HG02798 (cell line): ENCODE data around the gene WWP2.

Source experiments
- ATAC-seq: cut with Tn5 transposase; IDR thresholded peaks from one replicate; pipeline ENCODE4 v1.9.1; 2021; ENCODE audit warnings: mild to moderate bottlenecking; ENCODE audit not compliant: unreplicated experiment, poor library complexity

WWP2 gene

DNA sequence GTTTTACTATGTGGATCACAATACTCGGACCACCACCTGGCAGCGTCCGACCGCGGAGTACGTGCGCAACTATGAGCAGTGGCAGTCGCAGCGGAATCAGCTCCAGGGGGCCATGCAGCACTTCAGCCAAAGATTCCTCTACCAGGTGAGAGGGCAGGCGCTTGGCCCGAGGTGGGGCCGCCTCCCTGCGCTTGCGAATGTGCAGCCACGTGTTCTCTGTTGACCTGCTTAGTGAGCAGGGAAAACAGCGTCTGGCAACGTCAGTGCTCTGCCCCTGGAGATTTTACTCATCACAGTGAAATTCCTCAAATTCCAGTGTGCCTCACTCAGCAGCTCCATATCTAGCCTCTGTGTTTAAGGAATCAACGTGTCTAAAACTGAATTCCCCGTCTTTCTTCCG lies 155.6 kb downstream of the WWP2 start:
- ATAC-seq, result no peak

DNA sequence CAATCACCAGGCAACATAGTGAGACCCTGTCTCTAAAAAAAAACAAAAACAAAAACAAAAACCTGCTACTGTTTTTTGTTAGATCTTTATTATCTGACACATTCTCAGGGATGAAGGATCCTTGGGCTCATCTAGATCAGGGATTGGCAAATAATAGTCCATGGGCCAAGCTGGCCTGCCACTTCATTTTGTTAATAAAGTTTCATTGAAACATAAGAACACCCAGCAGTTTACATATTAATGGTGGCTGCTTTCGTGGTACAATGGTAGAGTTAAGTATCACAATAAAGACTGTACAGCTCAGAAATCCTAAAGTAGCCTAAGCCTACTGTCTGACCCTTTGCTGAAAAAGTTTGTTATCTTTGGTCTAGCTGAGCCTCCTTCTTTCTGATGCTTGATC lies 156.1 kb downstream of the WWP2 start:
- no peak for ATAC-seq

DNA sequence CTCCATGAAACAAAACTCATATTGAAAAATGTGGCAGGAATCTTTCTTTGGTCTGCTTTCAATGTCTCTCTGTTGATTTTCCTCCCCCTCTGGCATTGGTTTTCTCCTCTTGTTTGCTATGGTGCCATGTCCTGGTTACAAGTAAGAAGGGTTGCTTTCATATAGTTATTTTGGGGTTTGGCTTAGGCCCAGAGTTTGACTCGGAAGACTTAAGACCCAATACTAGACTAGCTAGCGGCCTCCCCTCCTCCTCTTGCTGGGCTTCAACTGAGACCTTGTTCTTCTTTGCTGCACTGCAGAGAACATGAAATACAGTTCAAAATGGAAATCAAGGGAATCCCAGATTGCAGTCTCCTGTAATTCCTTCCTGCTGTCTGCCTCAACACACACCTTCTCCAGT lies 159.0 kb downstream of the WWP2 start:
- no peak for ATAC-seq

GRCh38 chr16:69922200-69922599 lies 160.1 kb downstream of the WWP2 start:
- no peak for ATAC-seq

DNA sequence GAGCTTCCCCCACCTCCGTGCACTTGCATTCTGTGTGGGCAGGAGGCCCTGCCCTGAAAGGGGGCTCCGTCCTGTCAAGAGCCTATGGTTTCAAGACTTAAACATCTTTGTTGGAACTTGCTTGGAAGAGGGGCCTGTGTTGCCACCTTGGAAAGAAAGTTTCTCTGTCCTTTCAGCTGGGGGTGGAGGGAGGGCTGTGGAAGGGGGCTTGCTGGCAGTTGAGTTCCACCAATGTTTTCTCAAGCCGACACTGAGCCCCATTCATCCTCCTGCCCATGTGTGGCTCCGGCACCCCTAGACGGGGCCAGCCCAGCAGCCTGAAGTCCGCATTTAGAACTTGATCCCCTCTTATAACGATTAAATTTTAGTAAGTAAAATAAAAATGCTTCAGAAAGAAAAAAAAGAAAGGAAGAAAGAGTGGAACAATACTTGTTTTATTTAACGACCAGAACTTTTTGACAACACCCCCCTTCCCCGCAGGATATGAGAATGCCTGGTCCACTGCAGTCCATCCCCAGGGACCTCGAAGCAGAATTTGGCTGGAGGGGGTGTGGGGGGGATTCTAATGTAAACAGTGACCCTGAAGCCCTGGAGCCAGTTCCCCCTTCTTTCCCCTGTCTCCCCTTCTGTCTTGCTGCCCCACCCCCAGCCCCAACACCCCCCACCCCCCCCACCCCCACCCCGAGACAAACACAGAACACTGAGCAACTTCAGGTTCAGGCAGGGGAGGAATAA lies 162.1 kb downstream of the WWP2 start:
- no peak for ATAC-seq

DNA sequence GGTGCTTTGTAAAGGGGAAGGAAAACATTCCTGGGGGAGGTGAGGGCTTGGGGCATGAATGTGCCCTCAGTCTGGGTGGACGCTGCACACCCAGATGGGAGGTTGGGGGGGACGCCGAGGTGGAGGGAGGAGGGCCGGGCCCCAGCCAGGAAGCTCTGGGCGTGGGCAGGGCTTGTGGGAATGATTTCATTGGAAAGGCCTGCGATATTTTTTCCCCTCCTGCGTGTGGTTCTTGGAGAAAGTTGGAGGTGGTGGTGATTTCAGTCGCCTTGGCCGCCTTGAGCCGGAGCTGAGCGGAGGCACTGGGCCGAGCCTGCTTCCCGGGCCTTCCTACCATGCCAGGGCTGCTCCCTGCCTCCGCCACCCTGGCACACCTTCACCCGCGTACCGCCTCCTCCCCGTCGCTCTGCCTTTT lies 162.7 kb downstream of the WWP2 start:
- no peak for ATAC-seq

- no peak for ATAC-seq
Observed at GRCh38 chr16:69925311-69925710, 163.2 kb downstream of the WWP2 start.

DNA sequence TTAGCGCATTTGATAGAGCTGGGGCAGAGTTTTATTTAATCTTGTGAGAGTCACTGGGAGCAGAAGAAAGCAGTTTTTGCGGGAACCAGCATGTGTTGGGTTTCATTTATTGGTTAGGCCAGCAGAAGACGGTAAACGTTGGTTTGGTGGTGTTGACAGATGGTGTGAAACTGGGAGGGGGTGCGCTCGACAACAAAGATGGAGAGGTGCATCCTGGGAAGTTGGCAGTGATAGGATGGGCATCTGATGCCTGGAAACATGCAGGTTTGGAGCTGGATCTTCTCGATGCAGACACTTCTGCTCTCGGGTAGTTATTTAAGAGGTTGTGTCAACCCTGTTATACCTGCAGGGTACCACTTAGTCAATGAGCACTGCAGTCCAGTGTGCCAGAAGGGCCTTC lies 164.1 kb downstream of the WWP2 start:
- ATAC-seq, result no peak

DNA sequence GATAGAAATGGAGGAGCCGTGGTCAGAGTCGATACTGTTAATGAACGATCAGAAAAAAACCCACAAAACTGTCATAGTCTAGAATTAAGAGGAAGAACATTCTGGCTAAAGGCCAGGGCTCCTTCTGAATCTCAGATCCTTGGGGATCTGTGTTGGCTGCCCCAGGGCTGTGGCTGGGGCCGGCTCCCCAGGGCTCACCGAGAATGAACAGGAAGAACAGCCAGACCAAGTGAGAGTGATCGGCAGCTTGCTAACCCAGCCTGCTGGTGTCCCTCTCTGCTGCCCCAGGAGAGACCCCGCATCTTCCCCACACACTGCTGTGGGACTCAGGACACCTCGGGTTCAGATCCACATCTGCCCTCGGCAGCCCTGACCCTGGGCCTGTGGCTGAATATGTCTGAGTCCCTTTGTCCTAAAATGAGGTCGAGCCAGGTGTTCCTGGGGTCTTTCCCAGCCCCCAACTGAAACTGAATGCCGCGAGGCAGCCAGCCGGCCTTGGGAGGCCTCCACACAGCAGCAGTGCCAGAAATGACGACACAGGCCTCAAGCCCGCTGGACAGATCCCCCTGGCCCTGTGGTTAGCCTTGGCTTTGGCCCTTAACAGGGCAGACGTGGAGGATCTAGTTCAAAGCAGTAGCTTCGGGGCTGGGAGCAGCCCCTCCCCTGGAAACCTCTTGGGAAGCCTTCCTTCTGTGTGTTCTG lies 165.1 kb downstream of the WWP2 start:
- ATAC-seq, result no peak

DNA sequence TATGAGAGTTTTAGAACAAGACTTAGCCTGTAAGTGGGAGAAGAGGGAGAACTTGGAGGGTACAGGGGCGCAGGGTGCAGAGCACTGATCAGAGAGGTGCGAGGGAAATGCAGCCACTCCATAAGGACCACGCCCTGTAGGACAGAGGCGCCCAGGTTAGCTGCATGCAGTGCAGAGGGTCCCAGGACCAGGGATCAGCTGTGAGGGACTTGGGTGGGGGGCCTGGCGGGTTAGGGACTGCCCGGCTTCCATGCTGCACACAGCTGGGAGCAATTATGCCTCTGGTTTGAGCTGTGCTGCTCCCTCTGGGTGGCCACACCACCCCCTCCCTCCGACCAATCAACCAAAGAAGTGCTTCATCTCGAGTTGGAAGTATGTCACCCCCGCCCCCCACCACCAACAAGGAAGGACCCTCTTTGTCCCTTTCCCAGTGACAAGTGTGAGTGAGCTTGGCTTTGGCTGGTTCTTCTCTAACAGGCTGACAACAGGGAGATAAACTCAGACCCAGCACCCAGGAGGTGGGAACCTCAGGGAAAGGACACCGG lies 166.8 kb downstream of the WWP2 start:
- no peak for ATAC-seq

GRCh38 chr16:69929480-69929879 lies 167.3 kb downstream of the WWP2 start:
- ATAC-seq, result no peak

DNA sequence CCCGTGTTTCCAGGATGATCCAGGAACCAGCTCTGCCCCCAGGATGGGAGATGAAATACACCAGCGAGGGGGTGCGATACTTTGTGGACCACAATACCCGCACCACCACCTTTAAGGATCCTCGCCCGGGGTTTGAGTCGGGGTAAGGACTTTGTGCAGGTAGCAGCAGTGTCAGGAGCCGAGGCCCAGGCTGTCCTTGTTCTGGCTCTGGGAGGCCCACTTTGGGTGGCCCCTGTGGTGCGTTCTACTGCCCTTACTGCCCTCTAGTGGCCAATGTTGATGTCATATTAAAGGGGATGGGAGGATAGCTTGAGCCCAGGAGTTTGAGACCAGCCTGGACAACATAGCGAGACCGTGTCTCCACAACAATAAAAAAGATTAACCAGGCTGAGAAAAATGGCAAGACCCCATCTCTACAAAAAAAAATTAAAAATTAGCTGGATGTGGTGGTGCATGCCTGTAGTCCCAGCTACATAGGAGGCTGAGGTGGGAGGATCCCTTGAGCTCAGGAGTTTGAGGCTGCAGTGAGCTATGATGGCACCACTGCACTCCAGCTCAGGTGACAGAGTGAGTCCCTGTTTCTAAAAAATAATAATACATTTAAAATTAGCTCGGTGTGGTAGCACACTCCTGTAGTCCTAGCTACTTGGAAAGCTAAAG lies 168.1 kb downstream of the WWP2 start:
- ATAC-seq, result peak; percentile 53

GRCh38 chr16:69931631-69932030 lies 169.5 kb downstream of the WWP2 start:
- no peak for ATAC-seq

GRCh38 chr16:69932228-69932627 lies 170.1 kb downstream of the WWP2 start:
- ATAC-seq, result no peak

DNA sequence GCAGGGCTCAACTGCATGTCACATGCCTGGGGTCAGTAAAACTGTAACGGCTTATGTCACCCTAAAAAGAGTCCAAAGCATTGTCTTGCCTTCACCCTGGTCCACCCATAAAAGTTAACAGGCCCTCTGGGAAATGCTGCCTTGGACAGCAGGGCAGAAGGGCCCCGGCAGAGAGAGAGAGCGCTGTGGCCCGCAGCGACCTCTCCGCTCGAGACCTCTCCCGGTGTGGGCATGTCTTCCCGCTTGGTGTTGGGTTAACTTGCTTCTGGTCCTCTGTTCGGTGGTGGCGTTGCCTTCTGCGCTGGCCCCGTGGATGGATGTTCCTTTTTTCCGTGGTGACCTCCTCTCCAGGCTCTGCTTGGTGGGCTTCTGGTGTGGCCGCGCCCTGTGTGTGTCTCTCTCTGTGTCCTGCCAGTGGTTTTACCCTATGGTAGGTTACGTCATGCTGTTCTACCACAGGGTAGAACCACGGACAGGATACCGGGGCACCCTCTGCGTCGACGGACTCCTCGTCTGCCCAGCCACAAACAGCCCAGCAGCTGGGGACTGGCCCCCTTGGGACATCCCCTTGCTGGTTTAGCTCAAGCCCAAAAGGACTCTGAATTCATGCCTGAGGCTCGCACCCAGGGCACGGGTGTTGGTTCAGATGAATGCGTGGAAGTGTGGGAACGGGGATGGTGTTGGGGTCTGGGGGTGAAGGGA lies 170.7 kb downstream of the WWP2 start:
- no peak for ATAC-seq

- ATAC-seq, result no peak
Observed at GRCh38 chr16:69934044-69934443, 171.9 kb downstream of the WWP2 start.

- ATAC-seq, result no peak
Observed at GRCh38 chr16:69934751-69935150, 172.6 kb downstream of the WWP2 start.

DNA sequence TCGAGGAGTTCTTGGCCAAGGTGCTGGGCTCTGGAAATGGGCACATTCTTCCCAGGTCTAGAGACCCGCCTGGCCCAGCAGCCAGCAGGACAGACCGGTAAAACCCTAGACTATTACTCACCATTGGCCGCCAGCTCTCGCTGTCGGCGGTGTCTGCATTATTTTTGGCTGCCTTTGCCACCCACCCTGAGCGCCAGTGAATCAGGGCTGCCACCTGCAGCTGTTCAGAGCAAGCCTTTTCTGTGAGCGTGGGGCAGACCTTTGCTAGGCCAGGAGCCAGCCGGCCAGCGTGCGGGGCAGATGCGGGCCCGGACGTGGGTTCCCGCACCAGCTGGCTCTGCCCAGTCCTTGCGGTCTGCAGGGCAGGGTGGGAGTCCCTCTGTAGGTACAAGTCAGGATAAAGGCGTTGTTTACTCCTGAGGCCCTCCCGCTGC lies 173.2 kb downstream of the WWP2 start:
- ATAC-seq, result no peak

GRCh38 chr16:69935740-69936139 lies 173.6 kb downstream of the WWP2 start:
- no peak for ATAC-seq

DNA sequence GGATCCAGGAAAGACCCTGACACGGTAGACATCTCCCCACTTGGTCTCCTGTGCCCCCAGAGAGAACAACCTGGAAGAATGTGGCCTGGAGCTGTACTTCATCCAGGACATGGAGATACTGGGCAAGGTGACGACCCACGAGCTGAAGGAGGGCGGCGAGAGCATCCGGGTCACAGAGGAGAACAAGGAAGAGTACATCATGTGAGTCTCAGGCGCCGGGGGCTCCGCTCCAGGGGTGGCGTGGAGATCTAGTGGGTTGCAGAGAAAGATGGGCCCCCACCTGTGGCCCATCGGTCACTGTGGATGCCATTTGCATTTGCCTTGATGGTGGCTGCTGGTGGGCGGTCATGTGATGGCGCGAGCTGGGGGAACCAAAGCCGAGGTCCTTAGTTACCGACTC lies 174.1 kb downstream of the WWP2 start:
- no peak for ATAC-seq
